Measurements from ENCODE around the gene PTPRN2.

Gene PTPRN2

GRCh38 chr7:157769526-157770215 lies 818.0 kb downstream of the PTPRN2 start:
- DNase-seq = no peak

GRCh38 chr7:157769086-157769485 lies 818.5 kb downstream of the PTPRN2 start:
- no peak for DNase-seq

GRCh38 chr7:157768198-157768597 lies 819.4 kb downstream of the PTPRN2 start:
- no peak for DNase-seq

- DNase-seq = no peak
Measured at GRCh38 chr7:157767506-157768197, 820.0 kb downstream of the PTPRN2 start.

- DNase-seq = no peak
Measured at GRCh38 chr7:157766098-157766497, 821.5 kb downstream of the PTPRN2 start.

GRCh38 chr7:157764946-157765537 lies 822.6 kb downstream of the PTPRN2 start:
- DNase-seq = no peak

- DNase-seq = no peak
Measured at GRCh38 chr7:157764193-157764592, 823.4 kb downstream of the PTPRN2 start.

- no peak for DNase-seq
Measured at GRCh38 chr7:157763279-157764000, 824.2 kb downstream of the PTPRN2 start.

GRCh38 chr7:157762824-157763223 lies 824.8 kb downstream of the PTPRN2 start:
- no peak for DNase-seq

GRCh38 chr7:157760004-157760730 lies 827.5 kb downstream of the PTPRN2 start:
- DNase-seq = no peak

- DNase-seq = no peak
Measured at GRCh38 chr7:157759246-157759805, 828.3 kb downstream of the PTPRN2 start.

- no peak for DNase-seq
Measured at GRCh38 chr7:157758468-157759245, 829.0 kb downstream of the PTPRN2 start.

- DNase-seq = no peak
Measured at GRCh38 chr7:157757776-157758467, 829.7 kb downstream of the PTPRN2 start.

- no peak for DNase-seq
Measured at GRCh38 chr7:157757211-157757610, 830.4 kb downstream of the PTPRN2 start.

GRCh38 chr7:157755741-157756140 lies 831.9 kb downstream of the PTPRN2 start:
- no peak for DNase-seq

GRCh38 chr7:157754416-157754790 lies 833.2 kb downstream of the PTPRN2 start:
- no peak for DNase-seq

GRCh38 chr7:157753713-157754415 lies 833.8 kb downstream of the PTPRN2 start:
- no peak for DNase-seq

- no peak for DNase-seq
Measured at GRCh38 chr7:157752832-157753291, 834.8 kb downstream of the PTPRN2 start.

- no peak for DNase-seq
Measured at GRCh38 chr7:157751951-157752673, 835.5 kb downstream of the PTPRN2 start.

- DNase-seq = no peak
Measured at GRCh38 chr7:157751406-157751805, 836.2 kb downstream of the PTPRN2 start.
